ENCODE results near the gene SGCE. TPM values are rescaled to one million over a fixed set of nuclear protein-coding genes. Genes with fewer than 3 reads are reported as not detected.

The SGCE gene
- total RNA-seq, 2 experiments from 2014 or later = 23.5 to 27.1 TPM

DNA sequence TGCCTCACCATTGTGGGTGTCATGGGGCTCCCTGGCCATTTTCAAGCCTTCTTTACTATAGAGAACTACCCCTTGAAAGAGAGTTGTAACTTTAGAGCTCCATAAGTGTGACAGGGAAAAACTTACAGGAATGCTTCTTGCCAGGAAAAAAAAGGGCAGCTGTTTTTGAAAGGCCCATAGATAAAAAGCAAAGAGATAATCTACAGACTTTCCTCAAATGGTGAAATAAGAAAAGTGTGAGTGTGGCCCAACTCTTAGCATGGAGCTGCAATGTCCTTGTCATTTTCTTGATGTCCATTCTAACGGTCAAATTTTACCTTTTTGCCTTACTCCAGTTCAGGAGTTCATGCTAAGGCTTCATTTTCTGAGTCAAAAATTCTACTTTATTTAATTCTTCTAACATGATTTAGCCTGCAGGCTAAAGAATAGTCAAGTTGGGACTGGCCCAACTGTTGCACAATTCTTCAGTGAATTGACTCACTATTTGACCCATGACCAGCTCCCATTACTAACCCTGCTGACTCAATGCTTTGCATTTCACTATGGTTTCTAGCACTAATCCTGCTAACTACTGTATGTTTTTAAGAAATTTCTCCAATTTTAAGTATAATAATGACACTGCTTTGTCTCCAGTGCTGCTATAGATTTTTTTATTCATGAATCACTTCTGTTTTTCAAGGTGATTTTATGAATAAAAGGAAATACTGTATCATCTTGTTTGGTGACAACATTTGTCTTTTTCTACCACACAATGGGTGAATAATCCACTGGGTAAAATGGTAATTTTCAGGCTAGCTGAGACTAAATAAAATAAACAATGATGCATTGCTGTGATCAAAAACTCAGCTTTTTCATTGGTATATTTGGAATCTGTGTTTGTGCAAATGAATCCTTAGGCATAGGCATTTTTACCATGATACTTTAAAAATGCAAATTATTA lies 41.4 kb upstream of the SGCE start:
- TF ChIP-seq EZH2phosphoT487 (IDR thresholded peaks at IDR 0.05; ENCODE audit: borderline replicate concordance, low read depth, low read length) = no peak
- TF ChIP-seq, protein P1, sequence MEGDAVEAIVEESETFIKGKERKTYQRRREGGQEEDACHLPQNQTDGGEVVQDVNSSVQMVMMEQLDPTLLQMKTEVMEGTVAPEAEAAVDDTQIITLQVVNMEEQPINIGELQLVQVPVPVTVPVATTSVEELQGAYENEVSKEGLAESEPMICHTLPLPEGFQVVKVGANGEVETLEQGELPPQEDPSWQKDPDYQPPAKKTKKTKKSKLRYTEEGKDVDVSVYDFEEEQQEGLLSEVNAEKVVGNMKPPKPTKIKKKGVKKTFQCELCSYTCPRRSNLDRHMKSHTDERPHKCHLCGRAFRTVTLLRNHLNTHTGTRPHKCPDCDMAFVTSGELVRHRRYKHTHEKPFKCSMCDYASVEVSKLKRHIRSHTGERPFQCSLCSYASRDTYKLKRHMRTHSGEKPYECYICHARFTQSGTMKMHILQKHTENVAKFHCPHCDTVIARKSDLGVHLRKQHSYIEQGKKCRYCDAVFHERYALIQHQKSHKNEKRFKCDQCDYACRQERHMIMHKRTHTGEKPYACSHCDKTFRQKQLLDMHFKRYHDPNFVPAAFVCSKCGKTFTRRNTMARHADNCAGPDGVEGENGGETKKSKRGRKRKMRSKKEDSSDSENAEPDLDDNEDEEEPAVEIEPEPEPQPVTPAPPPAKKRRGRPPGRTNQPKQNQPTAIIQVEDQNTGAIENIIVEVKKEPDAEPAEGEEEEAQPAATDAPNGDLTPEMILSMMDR (conservative IDR thresholded peaks at IDR 0.05; ENCODE audit: low read length) = no peak
- Histone ChIP-seq H3K9me2 (ENCODE audit: insufficient read depth, low read length) (no peaks in the 10 kb centered on the region), H3K9me3 (ENCODE audit: low read length) (no peaks in the 10 kb centered on the region), H4K20me1 (ENCODE audit: insufficient read depth, low read length) (no peaks in the 10 kb centered on the region), H3K79me2 (ENCODE audit: insufficient read depth, low read depth, low read length) (no peaks in the 10 kb centered on the region), H3K4me3 (ENCODE audit: low read depth, low read length, poor library complexity, severe bottlenecking) (no peak overlapping the region), H3K4me2 (ENCODE audit: low read length) (no peak overlapping the region), H2AFZ (ENCODE audit: low read length) (no peak overlapping the region), H3K36me3 (ENCODE audit: insufficient read depth, low read length) (no peaks in the 10 kb centered on the region), H3K27ac (ENCODE audit: low read depth, low read length, poor library complexity, severe bottlenecking) (no peak overlapping the region), H3K4me1 (ENCODE audit: insufficient read depth, low read length, poor library complexity, severe bottlenecking) (no peaks in the 10 kb centered on the region)
- CTCF ChIA-PET (ENCODE audit: unreplicated experiment) = no interaction called here
- POLR2A ChIA-PET = interaction anchor here (0.6 kb wide), 1 partner anchor 662 kb away, joined by 3 read pairs; no protein-coding TSS in a partner anchor
- intact Hi-C loops (cut with micrococcal nuclease; ENCODE audit: unreplicated experiment) = no loop called here
- DNase-seq (ENCODE audit: low spot score) = no peak
- BruUV-seq (replicated peaks) = no TSS peak

DNA sequence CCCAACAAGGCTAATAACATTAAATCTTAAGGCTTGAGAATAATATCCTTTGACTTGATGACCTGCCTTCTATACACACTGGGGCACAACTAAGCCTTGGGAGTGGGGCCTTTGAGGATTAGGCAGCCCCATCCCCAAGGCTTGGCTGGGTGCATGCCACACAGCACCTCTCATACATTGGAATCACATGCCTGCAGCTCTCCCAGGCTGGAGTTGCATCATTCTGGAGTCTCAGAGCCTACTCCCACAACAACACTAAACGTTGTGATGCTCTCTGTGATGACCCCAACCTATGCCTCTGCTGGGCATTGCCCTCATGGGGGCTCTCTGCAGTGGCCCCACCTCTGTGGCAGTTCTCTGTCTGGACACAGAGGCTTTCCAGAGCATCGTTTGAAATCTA lies 31.9 kb upstream of the SGCE start:
- H3K4me2 ChIP-seq (ENCODE audit: low read length) = no peak overlapping the region
- ChIA-PET POLR2A (no interaction called here), CTCF (ENCODE audit: unreplicated experiment) (no interaction called here)
- TF ChIP-seq EZH2phosphoT487 (IDR thresholded peaks at IDR 0.05; ENCODE audit: borderline replicate concordance, low read depth, low read length) = no peak
- H3K4me1 ChIP-seq (ENCODE audit: insufficient read depth, low read length, poor library complexity, severe bottlenecking) = no peaks in the 10 kb centered on the region
- BruUV-seq (replicated peaks) = no TSS peak
- H4K20me1 ChIP-seq (ENCODE audit: insufficient read depth, low read length) = no peaks in the 10 kb centered on the region
- no peak overlapping the region for H3K4me3 ChIP-seq (ENCODE audit: low read depth, low read length, poor library complexity, severe bottlenecking)
- no peaks in the 10 kb centered on the region for H3K36me3 ChIP-seq (ENCODE audit: insufficient read depth, low read length)
- intact Hi-C loops (cut with micrococcal nuclease; ENCODE audit: unreplicated experiment) = no loop called here
- H3K79me2 ChIP-seq (ENCODE audit: insufficient read depth, low read depth, low read length) = no peaks in the 10 kb centered on the region
- H3K9me3 ChIP-seq (ENCODE audit: low read length) = no peaks in the 10 kb centered on the region
- no peaks in the 10 kb centered on the region for H3K9me2 ChIP-seq (ENCODE audit: insufficient read depth, low read length)
- no peak for DNase-seq (ENCODE audit: low spot score)
- no peak overlapping the region for H2AFZ ChIP-seq (ENCODE audit: low read length)
- H3K27ac ChIP-seq (ENCODE audit: low read depth, low read length, poor library complexity, severe bottlenecking) = no peak overlapping the region

DNA sequence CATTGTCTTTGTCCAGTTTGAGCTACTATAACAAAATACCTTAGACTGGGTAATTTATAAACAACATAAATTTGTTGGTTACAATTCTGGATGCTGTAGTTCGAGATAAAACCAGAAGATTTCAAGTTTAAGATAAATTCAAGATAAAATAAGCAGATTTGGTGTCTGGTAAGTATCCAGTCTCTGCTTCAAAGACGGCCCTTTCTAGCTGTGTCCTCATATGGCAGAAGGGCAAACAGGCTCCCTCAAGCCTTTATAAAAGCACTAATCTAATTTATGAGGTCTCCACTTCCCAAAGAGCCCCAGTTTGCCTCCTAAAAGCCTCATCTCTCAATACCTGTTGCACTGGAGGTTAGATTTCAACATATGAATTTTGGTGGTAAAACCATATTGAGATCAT lies 31.1 kb upstream of the SGCE start:
- Histone ChIP-seq H2AFZ (ENCODE audit: low read length) (no peak overlapping the region), H4K20me1 (ENCODE audit: insufficient read depth, low read length) (no peaks in the 10 kb centered on the region), H3K4me2 (ENCODE audit: low read length) (no peak overlapping the region), H3K9me3 (ENCODE audit: low read length) (no peaks in the 10 kb centered on the region), H3K27ac (ENCODE audit: low read depth, low read length, poor library complexity, severe bottlenecking) (no peak overlapping the region), H3K4me1 (ENCODE audit: insufficient read depth, low read length, poor library complexity, severe bottlenecking) (no peaks in the 10 kb centered on the region), H3K79me2 (ENCODE audit: insufficient read depth, low read depth, low read length) (no peaks in the 10 kb centered on the region), H3K36me3 (ENCODE audit: insufficient read depth, low read length) (no peaks in the 10 kb centered on the region), H3K9me2 (ENCODE audit: insufficient read depth, low read length) (no peaks in the 10 kb centered on the region), H3K4me3 (ENCODE audit: low read depth, low read length, poor library complexity, severe bottlenecking) (no peak overlapping the region)
- ChIA-PET CTCF (ENCODE audit: unreplicated experiment) (no interaction called here), POLR2A (no interaction called here)
- TF ChIP-seq, protein P1 (conservative IDR thresholded peaks at IDR 0.05; ENCODE audit: low read length) = no peak
- TF ChIP-seq EZH2phosphoT487 (IDR thresholded peaks at IDR 0.05; ENCODE audit: borderline replicate concordance, low read depth, low read length) = no peak
- no peak for DNase-seq (ENCODE audit: low spot score)
- intact Hi-C loops (cut with micrococcal nuclease; ENCODE audit: unreplicated experiment) = no loop called here
- no TSS peak for BruUV-seq (replicated peaks)
